ENCODE results near the gene ERN1.

DNA sequence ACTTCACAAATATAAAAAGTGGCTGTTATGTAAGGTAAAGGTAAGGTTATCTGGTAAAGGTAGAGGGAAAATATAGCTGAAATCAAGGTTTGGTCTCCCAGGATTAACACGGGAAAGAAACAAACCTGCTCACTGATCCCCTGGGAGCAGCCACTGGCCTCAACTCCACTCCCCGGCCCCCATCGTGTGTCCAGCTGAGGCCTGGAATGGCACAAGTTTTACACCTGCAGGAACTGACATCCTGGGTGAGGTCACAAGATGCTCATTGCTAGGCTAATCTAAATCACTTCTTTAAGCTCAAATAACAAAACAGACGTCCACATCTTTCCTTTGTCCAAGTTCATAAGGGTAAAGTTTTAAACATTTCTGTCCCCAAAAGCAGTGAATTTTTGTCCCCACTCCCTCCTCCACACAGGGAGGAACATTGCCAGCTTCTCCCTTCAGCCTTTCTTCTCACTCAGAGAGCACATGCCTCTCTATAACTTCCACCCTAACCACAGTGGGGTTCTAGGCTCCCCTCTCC, 46.3 kb downstream of the ERN1 start:
- TF ChIP-seq GATA2 (IDR thresholded peaks at IDR 0.05; ENCODE audit: low read depth, low read length) (no peak), GATA3 (IDR thresholded peaks at IDR 0.05; ENCODE audit: low read depth, low read length) (no peak)

Data from SH-SY5Y (cell line).